A549 (cell line): ENCODE results near the gene SETDB2. TPM values are rescaled to one million over a fixed set of nuclear protein-coding genes. Genes with fewer than 3 reads are reported as not detected.

Experiments
- ATAC-seq, 2 experiments: fragments of 200-7000 bp in 1 of 2; fragments of >200 bp in 1 of 2; cut with Nextera tagmentation in 1 of 2; cut with Tn5 transposase in 1 of 2; 3 replicates each; pipeline versions ENCODE4 v1.8.0 to v1.9.1; 2018 to 2020; ENCODE audit warnings: mild to moderate bottlenecking in 1 of 2, moderate library complexity in 1 of 2
- CTCF ChIA-PET: fragments of 300-600 bp; sonication (Branson Sonifier 250); formaldehyde crosslinking; extraction: SDS; loops from one replicate; lab custom pipeline; 2021; ENCODE audit warnings: antibody characterized with exemption, inconsistent platforms; lab: Yijun Ruan, JAX
- POLR2A ChIA-PET: fragments of 350-600 bp; formaldehyde crosslinking; extraction: SDS; loops from one replicate; lab custom pipeline; 2021; ENCODE audit warnings: antibody characterized with exemption, inconsistent platforms; lab: Yijun Ruan, JAX
- DNase-seq, 2 experiments: peaks; one replicate each; pipeline versions ENCODE4 v3.0.0 to v3.0.0-alpha.2; 2011 to 2016; ENCODE audit warnings: low read depth in 1 of 2, low spot score in 1 of 2
- FAIRE-seq: peaks from 2 replicates; lab custom pipeline; 2011; peaks lifted over from hg19 to GRCh38; lab: Jason Lieb, UNC
- H3K27ac ChIP-seq, 2 experiments: fragments of >200 bp; sonication (Bioruptor Twin); formaldehyde crosslinking; 3 replicates each; pipeline ENCODE4 v1.5.1; 2016 to 2017
- H3K4me1 ChIP-seq: fragments of >200 bp; sonication (Bioruptor Twin); formaldehyde crosslinking; 3 replicates; pipeline ENCODE4 v1.6.1; 2016
- H3K4me2 ChIP-seq: fragments of >200 bp; sonication (Bioruptor Twin); formaldehyde crosslinking; 3 replicates; pipeline ENCODE4 v1.6.1; 2016
- H3K4me3 ChIP-seq: fragments of >200 bp; sonication (Bioruptor Twin); formaldehyde crosslinking; 3 replicates; pipeline ENCODE4 v1.5.1; 2016
- H3K9me3 ChIP-seq: fragments of >200 bp; sonication (Bioruptor Twin); formaldehyde crosslinking; 3 replicates; pipeline ENCODE4 v1.6.1; 2016
- CBX8 ChIP-seq: fragments of 200-600 bp; sonication (generic); IDR thresholded peaks from 2 replicates; pipeline ENCODE4 v1.6.1; 2016
- E2F6 ChIP-seq: IDR thresholded peaks from 2 replicates; pipeline ENCODE4 v1.6.1; 2012; ENCODE audit warnings: low read depth, borderline replicate concordance
- EHF ChIP-seq: fragments of 250-450 bp; sonication (Bioruptor Pico); IDR thresholded peaks from 2 replicates; pipeline ENCODE4 v1.5.0; 2020; ENCODE audit warnings: mild to moderate bottlenecking
- FOXS1 ChIP-seq: fragments of 250-450 bp; sonication (Bioruptor Pico); IDR thresholded peaks from 2 replicates; pipeline ENCODE4 v1.5.0; 2020; ENCODE audit warnings: mild to moderate bottlenecking, moderate library complexity
- HMGXB4 ChIP-seq: fragments of 250-450 bp; sonication (Bioruptor Pico); IDR thresholded peaks from 2 replicates; pipeline ENCODE4 v1.5.0; 2021; ENCODE audit warnings: mild to moderate bottlenecking, moderate library complexity, borderline replicate concordance
- KDM1A ChIP-seq: fragments of 200-600 bp; sonication (generic); IDR thresholded peaks from 2 replicates; pipeline ENCODE4 v1.6.1; 2016; ENCODE audit warnings: low read depth, mild to moderate bottlenecking
- MAFK ChIP-seq: fragments of 450-650 bp; IDR thresholded peaks from 2 replicates; pipeline ENCODE4 v1.6.1; 2014; ENCODE audit not compliant: partially characterized antibody
- MAZ ChIP-seq: fragments of 150-350 bp; IDR thresholded peaks from 2 replicates; pipeline ENCODE4 v1.6.1; 2014; ENCODE audit warnings: antibody characterized with exemption, low read depth, low read length, borderline replicate concordance
- MYC ChIP-seq: IDR thresholded peaks from 2 replicates; pipeline ENCODE4 v1.6.1; 2012; ENCODE audit warnings: mild to moderate bottlenecking, inconsistent platforms, low read length, improper control_type of control experiment, borderline replicate concordance
- NFE2L2 ChIP-seq: fragments of 150-350 bp; conservative IDR thresholded peaks from 2 replicates; pipeline ENCODE4 v1.6.1; 2014; ENCODE audit warnings: low read length
- NPAS2 ChIP-seq: fragments of 250-450 bp; sonication (Bioruptor Pico); IDR thresholded peaks from 2 replicates; pipeline ENCODE4 v1.8.0; 2022; ENCODE audit warnings: mild to moderate bottlenecking, moderate library complexity, borderline replicate concordance
- PBX3 ChIP-seq: IDR thresholded peaks from 2 replicates; pipeline ENCODE4 v1.6.1; 2012
- POLR2AphosphoS2 ChIP-seq: conservative IDR thresholded peaks from 2 replicates; pipeline ENCODE4 v1.6.1; 2012; ENCODE audit warnings: low read length, improper control_type of control experiment, inconsistent platforms
- RCOR1 ChIP-seq: fragments of 150-350 bp; IDR thresholded peaks from 2 replicates; pipeline ENCODE4 v1.6.1; 2014; ENCODE audit warnings: antibody characterized with exemption, low read length, low read depth
- RFX5 ChIP-seq: fragments of 450-650 bp; IDR thresholded peaks from 2 replicates; pipeline ENCODE4 v1.7.1; 2014; ENCODE audit warnings: antibody characterized with exemption, mild to moderate bottlenecking, moderate library complexity
- RNF2 ChIP-seq: fragments of 200-600 bp; sonication (generic); IDR thresholded peaks from 2 replicates; pipeline ENCODE4 v1.6.1; 2016; ENCODE audit warnings: low read depth, mild to moderate bottlenecking, antibody characterized with exemption, moderate library complexity, borderline replicate concordance
- USF2 ChIP-seq: fragments of 450-650 bp; IDR thresholded peaks from 2 replicates; pipeline ENCODE4 v1.6.1; 2014; ENCODE audit warnings: antibody characterized with exemption
- WGBS: methylation state at CpG from one replicate; pipeline ENCODE4 v1.1.6; 2017; ENCODE audit errors: missing lambda C conversion rate; 5-methylcytosine and 5-hydroxymethylcytosine counted together
- polyA plus RNA-seq, 4 experiments: library from polyadenylated mRNA; depleted of rRNA in 3 of 4; stranded (reverse); fragments of >200 nt; fragmentation: RNase III in 1 of 4; extraction: RNeasy Plus Mini Kit Qiagen cat#74134 plus additional on column Dnase treatment in 1 of 4; gene quantifications; 2 replicates in 3 of 4; 3 replicates in 1 of 4; pipeline ENCODE4 v1.2.3, GENCODE V29; 2011 to 2017
- TF ChIP-seq, protein P1 (sequence below): fragments of 200-600 bp; sonication (generic); IDR thresholded peaks from 2 replicates; pipeline ENCODE4 v1.6.1; 2016; ENCODE audit warnings: antibody characterized with exemption, mild to moderate bottlenecking, moderate library complexity
- TF ChIP-seq, protein P2 (sequence below): fragments of 250-450 bp; sonication (Bioruptor Pico); IDR thresholded peaks from 2 replicates; pipeline ENCODE4 v1.5.0; 2020; ENCODE audit warnings: low read depth, mild to moderate bottlenecking, moderate library complexity

Gene SETDB2
- polyA plus RNA-seq, 2 of the 4 experiments (the other 2 are of a cell fraction) = 1.3 to 4.6 TPM

GRCh38 chr13:49539746-49540145, 95.7 kb downstream of the SETDB2 start:
- CTCF ChIA-PET = interaction anchor here (0.5 to 1.5 kb wide), 2 partner anchors 67 to 196 kb away, joined by 3 to 4 read pairs; no protein-coding TSS in a partner anchor
- 95% methylated on average over 3 of the region's 3 CpGs for WGBS
- no peak overlapping the region for H3K4me2 ChIP-seq
- FAIRE-seq = no peak
- no peaks in the 10 kb centered on the region for H3K4me1 ChIP-seq
- no peak for TF ChIP-seq RFX5
- no peak for TF ChIP-seq CBX8
- TF ChIP-seq USF2 = no peak
- TF ChIP-seq, protein P1, sequence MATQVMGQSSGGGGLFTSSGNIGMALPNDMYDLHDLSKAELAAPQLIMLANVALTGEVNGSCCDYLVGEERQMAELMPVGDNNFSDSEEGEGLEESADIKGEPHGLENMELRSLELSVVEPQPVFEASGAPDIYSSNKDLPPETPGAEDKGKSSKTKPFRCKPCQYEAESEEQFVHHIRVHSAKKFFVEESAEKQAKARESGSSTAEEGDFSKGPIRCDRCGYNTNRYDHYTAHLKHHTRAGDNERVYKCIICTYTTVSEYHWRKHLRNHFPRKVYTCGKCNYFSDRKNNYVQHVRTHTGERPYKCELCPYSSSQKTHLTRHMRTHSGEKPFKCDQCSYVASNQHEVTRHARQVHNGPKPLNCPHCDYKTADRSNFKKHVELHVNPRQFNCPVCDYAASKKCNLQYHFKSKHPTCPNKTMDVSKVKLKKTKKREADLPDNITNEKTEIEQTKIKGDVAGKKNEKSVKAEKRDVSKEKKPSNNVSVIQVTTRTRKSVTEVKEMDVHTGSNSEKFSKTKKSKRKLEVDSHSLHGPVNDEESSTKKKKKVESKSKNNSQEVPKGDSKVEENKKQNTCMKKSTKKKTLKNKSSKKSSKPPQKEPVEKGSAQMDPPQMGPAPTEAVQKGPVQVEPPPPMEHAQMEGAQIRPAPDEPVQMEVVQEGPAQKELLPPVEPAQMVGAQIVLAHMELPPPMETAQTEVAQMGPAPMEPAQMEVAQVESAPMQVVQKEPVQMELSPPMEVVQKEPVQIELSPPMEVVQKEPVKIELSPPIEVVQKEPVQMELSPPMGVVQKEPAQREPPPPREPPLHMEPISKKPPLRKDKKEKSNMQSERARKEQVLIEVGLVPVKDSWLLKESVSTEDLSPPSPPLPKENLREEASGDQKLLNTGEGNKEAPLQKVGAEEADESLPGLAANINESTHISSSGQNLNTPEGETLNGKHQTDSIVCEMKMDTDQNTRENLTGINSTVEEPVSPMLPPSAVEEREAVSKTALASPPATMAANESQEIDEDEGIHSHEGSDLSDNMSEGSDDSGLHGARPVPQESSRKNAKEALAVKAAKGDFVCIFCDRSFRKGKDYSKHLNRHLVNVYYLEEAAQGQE = no peak
- no peak for TF ChIP-seq NFE2L2
- no peak for TF ChIP-seq EHF (CRISPR knock-in tag)
- TF ChIP-seq E2F6 = no peak
- no peak for TF ChIP-seq FOXS1 (CRISPR knock-in tag)
- TF ChIP-seq MAZ = no peak
- TF ChIP-seq, protein P2, sequence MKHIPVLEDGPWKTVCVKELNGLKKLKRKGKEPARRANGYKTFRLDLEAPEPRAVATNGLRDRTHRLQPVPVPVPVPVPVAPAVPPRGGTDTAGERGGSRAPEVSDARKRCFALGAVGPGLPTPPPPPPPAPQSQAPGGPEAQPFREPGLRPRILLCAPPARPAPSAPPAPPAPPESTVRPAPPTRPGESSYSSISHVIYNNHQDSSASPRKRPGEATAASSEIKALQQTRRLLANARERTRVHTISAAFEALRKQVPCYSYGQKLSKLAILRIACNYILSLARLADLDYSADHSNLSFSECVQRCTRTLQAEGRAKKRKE (CRISPR knock-in tag) = no peak
- TF ChIP-seq NPAS2 (CRISPR knock-in tag) = no peak
- TF ChIP-seq POLR2AphosphoS2 = no peak
- no peak for TF ChIP-seq RNF2
- no peak for TF ChIP-seq RCOR1
- TF ChIP-seq MYC = no peak
- no peak for TF ChIP-seq KDM1A
- TF ChIP-seq PBX3 = no peak
- POLR2A ChIA-PET = interaction anchor here (0.6 kb wide), 1 partner anchor 75 kb away, joined by 3 read pairs; no protein-coding TSS in a partner anchor
- H3K9me3 ChIP-seq = no peaks in the 10 kb centered on the region
- H3K27ac ChIP-seq = no peak overlapping the region
- no peak overlapping the region for H3K4me3 ChIP-seq
- DNase-seq = no peak
- ATAC-seq = no peak

DNA sequence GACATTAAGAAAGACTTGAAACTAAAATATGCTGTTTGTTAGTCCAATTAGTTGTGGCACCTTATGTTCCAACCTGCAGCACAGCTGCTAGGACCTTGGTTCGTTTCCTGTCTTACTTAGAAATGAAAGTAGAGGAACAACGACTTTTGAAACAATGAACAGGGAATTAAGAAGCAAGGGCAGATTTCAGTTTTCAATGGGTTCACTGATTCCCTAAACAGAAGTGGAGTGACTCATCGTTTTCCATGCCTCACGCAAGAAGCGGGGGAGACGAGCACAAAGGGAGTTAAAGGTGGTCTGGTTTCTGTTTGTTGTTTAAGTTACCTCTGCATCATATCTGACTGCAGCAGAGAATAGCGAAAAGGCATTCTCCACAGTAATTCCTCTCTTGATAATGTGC, 96.5 kb downstream of the SETDB2 start:
- no peak for DNase-seq

More for the DNA sequence above, 96.5 kb downstream of the SETDB2 start:
- Histone ChIP-seq H3K9me3 (no peaks in the 10 kb centered on the region), H3K4me3 (no peak overlapping the region), H3K27ac (no peak overlapping the region)
- POLR2A ChIA-PET = no interaction called here
- FAIRE-seq (no peak), ATAC-seq (no peak)
- 85% methylated on average over 7 of the region's 7 CpGs for WGBS
- TF ChIP-seq MAFK = peak; percentile 27
- TF ChIP-seq HMGXB4 = no peak
- TF ChIP-seq, all 56 proteins: peak for 1
- CTCF ChIA-PET = interaction anchor here (0.5 to 1.5 kb wide), 2 partner anchors 66 to 239 kb away, joined by 3 to 4 read pairs; no protein-coding TSS in a partner anchor
- no peaks in the 10 kb centered on the region for H3K4me1 ChIP-seq
- H3K4me2 ChIP-seq = no peak overlapping the region
